Motor neuron (in vitro differentiated cells): ENCODE data around the gene RPL27. TPM values are rescaled to one million over a fixed set of nuclear protein-coding genes. Genes with fewer than 3 reads are reported as not detected.

Experiments used
- ATAC-seq, 8 experiments: fragments of 200-7000 bp; cut with Tn5 transposase; replicated peaks in 6 of 8; 2 replicates each; pipeline ENCODE4 v1.8.0; 2021; ENCODE audit warnings: mild to moderate bottlenecking in 8 of 8, moderate library complexity in 8 of 8
- H3K27ac ChIP-seq, 2 donors: fragments of 250-450 bp; sonication (Bioruptor Pico); 2 replicates each; pipeline ENCODE4 v1.9.0; 2021; ENCODE audit warnings: antibody characterized with exemption in 2 of 2, mild to moderate bottlenecking in 2 of 2, moderate library complexity in 1 of 2
- H3K4me1 ChIP-seq, 2 donors: fragments of 250-450 bp; sonication (Bioruptor Pico); replicated peaks in 1 of 2; 2 replicates each; pipeline ENCODE4 v1.6.1; 2021; ENCODE audit warnings: antibody characterized with exemption in 2 of 2, mild to moderate bottlenecking in 2 of 2, moderate library complexity in 1 of 2
- H3K4me3 ChIP-seq, 5 donors: fragments of 250-450 bp; sonication (Bioruptor Pico); 2 replicates each; pipeline ENCODE4 v1.9.0; 2021; ENCODE audit warnings: antibody characterized with exemption in 5 of 5, mild to moderate bottlenecking in 5 of 5, moderate library complexity in 4 of 5
- WGBS, 10 experiments: fragments of 450-650 bp; shearing (Covaris generic); methylation state at CpG; one replicate each; pipeline ENCODE4 v1.0.0; 2022; 5-methylcytosine and 5-hydroxymethylcytosine counted together
- in situ Hi-C, 9 experiments: fragments of 400-800 bp; cut with MboI; loops; one replicate each; pipeline ENCODE4 v1.15.0; 2021; ENCODE audit warnings: low sequenced_read_pairs in 9 of 9, low pct_unique_long_range_greater_than_20kb in 2 of 9; ENCODE audit not compliant: unreplicated experiment in 9 of 9
- total RNA-seq, 8 experiments: library from RNA; unstranded; fragments of 300-600 nt; gene quantifications; 2 replicates each; pipeline versions ENCODE4 v1.2.3 to v1.2.4, GENCODE V29; 2022

The RPL27 gene
- total RNA-seq, 8 experiments from 2014 or later, result 1,328 to 3,262 (median 2,235) TPM

DNA sequence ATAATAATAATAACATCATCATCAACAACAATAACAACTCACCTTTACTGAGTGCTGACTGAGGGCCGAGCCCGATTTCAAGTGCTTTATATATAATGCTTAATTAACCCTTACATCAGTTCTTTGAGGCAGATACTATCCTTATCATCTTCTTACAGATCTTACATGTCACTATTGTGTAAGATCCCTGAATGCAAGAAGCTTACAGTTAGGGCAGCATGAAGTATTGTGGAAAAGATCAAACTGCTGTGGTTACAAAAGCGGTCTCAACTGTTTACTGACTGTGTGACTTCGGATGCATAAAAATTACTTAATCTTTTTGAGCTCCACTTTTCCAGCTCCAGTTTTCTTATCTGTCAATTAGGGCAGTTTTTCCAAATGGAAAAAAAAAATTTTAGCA lies 20.7 kb downstream of the RPL27 start:
- in situ Hi-C loops, result loop anchor here in 1 of 9 experiments (25.0 kb wide), 1 partner anchor 318 kb away; no protein-coding TSS in a partner anchor
- no peak for ATAC-seq
- peak overlapping the region in 2 of 5 donors; percentile 58 to 68 for H3K4me3 ChIP-seq

DNA sequence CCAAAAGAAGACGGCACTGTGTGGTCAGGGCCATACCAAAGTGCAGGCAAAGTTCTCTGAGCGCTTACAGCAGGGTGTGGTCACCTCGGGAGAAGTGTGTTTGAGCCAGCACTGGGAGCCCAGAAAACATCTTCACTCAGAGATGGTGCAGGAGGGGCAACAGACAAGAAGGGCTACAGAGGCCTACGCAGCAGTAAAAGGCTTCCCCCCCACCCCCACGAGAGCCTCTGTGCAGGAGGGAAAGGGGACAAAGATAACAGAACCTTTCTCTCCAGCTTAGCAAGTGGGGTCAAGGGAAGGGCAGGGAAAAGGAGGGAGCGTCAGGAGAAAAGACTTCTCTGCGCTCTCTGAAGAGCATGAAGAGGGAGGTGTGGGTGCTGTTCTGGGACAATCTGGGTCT lies 21.2 kb downstream of the RPL27 start:
- in situ Hi-C loops, result loop anchor here in 1 of 9 experiments (25.0 kb wide), 1 partner anchor 318 kb away; no protein-coding TSS in a partner anchor
- Histone ChIP-seq H3K4me1 (peaks cover 30 to 48% of the 10 kb centered on the region in 2 donors), H3K4me3 (peak overlapping the region; percentile 57 to 99 (median 68)), H3K27ac (peak overlapping the region in 1 of 2 donors; percentile 87)
- WGBS, 10 experiments, result 0 to 60% (median 37%) methylated on average over 1 to 4 of the region's 7 CpGs; no CpG with 5 or more reads in 1 of the 10 experiments
- peak in 2 of 8 experiments; percentile 2 for ATAC-seq

More for the DNA sequence above, 20.7 kb downstream of the RPL27 start:
- 47 to 100% (median 65%) methylated on average over 1 to 4 of the region's 4 CpGs for WGBS, 10 experiments
- peaks cover 30 to 52% of the 10 kb centered on the region in 2 donors for H3K4me1 ChIP-seq
- peak overlapping the region in 1 of 2 donors; percentile 87 for H3K27ac ChIP-seq

DNA sequence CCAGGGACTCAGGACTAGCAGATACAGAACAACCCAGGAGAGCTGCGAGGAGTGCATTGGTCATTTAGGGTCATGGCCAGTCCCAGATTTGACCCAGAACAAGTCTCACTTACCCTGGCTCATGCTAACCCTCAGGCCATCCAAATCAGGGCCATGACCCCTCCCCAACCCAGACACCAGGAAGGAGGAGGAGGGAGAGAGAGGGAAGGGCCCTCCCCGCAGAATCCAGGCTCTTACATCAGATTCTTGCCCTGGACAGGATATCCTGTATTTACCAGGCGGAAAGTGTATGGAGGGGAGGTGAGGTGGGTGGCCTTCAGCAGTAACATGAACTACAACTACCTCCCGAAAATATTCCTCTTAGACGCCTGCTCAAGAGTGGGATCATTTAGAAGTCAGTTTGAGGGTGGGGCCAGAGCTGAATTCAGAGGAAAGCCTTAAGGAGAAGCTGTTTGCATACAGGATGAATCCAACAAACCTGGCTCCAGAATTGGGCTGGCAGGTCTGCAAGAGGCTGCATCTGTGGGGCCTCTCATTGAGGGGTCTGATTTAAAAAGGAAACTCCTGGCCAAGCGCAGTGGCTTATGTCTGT lies 21.9 kb downstream of the RPL27 start:
- Histone ChIP-seq H3K27ac (peak overlapping the region in 1 of 2 donors; percentile 87), H3K4me3 (peak overlapping the region; percentile 57 to 99 (median 68)), H3K4me1 (peaks cover 30 to 43% of the 10 kb centered on the region in 2 donors)
- ATAC-seq, result peak in 2 of 8 experiments; percentile 1
- in situ Hi-C loops, result loop anchor here in 1 of 9 experiments (25.0 kb wide), 1 partner anchor 317 kb away; no protein-coding TSS in a partner anchor
- WGBS, 10 experiments, result 7 to 81% (median 33%) methylated on average over 1 to 5 of the region's 6 CpGs; no CpG with 5 or more reads in 4 of the 10 experiments

DNA sequence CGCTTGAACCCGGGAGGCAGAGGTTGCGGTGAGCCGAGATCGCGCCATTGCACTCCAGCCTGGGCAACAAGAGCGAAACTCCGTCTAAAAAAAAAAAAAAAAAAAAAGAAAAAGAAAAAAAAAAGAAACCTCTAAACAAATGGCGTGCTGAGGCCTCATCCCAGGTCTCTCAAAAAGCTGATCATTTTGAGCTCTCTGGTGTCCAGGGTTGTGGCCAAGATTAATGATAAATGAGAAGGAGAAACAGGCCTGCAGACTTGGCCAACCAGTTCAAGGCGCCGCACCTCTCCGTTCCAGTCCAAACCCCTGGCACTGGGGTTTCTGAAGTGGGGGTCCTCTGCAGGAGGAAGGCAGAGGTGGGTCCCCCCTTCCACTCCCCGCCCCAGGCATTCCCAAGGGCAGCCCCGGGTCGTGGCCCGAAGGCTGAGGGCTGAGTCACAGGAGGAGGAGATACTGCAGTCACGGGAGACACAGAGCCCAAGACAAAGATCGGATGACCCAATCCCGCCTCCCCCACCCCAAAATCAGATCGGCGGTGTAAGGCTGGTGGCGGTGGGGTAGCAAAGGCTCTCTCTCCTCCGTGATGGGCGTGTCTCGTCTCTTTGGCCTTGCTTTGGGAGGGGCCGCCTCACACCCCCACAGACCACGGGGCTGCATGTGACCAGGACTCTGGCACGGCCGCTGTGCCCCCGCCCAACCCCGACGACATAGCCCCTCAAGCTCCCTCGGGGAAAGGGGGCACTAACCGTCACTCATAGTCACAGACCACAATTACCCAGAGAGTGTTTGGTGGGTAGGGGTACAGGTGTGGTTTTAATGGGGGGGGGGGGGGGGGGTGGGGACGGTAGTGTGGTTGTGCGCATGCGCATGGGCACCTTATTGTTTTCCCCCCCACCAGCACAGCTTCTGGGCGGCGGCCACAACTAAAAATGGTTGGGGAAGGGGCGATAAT lies 22.8 kb downstream of the RPL27 start:
- peak; percentile 7 to 46 (median 29) for ATAC-seq
- peak overlapping the region; percentile 87 for H3K27ac ChIP-seq
- WGBS, 10 experiments, result 13 to 75% (median 20%) methylated on average over 2 to 11 of the region's 40 CpGs; no CpG with 5 or more reads in 5 of the 10 experiments
- peak overlapping the region; percentile 57 to 99 (median 68) for H3K4me3 ChIP-seq
- in situ Hi-C loops, result loop anchor here in 1 of 9 experiments (25.0 kb wide), 1 partner anchor 316 kb away; no protein-coding TSS in a partner anchor
- peaks cover 34 to 37% of the 10 kb centered on the region in 2 donors for H3K4me1 ChIP-seq

DNA sequence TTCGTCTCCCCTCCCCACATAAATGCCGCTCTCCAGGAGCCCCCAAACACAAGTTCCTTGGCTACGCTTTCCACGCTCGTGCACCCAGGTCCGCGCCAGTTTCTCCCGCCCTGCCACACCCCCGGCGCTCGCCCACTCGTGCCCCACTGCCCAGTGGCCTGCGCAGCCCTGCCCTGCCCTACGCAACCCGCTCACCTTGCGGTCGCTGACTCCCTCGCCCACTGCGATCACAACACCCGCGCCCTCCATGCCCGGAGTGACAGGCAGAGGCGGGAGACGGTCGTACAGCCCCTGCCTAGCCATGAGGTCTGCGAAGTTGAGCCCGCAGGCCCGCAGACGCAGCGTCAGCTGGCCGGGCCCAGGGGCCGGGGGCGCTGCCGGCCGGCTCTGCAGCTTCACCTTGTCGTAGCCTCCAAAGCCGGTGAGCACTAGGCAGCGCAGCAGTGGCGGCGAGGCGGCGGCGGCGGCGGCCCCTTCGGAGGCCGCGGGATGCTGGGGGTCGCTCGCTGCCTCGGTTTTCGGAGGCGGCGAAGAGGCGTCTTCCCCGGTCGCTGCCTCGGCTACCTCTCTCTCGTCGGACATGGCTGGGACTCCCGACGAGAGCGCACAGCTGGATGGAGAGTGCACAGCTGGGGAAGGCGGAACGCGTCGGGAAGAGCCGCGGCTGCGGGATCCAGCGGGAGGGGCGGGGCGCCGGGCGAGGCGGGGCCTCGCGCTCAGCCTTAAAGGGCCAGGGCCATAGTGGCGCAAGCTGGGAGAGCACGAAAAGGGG lies 23.7 kb downstream of the RPL27 start, which contains the start of gene VAT1:
TSS of gene VAT1 (minus strand) at position 645 of the 772 bp plus-strand sequence. CDS start at position 582, 63 bp downstream.
- in situ Hi-C loops, result loop anchor here in 1 of 9 experiments (25.0 kb wide), 1 partner anchor 315 kb away; no protein-coding TSS in a partner anchor
- H3K4me3 ChIP-seq, result peak within 1 kb of the TSS; percentile 57 to 99 (median 68)
- peak within 1 kb of the TSS; percentile 87 for H3K27ac ChIP-seq
- peak; percentile 38 to 58 (median 42) for ATAC-seq
- H3K4me1 ChIP-seq, result peaks cover 42 to 43% of the 10 kb centered on the region in 2 donors
- WGBS, 10 experiments, result 0% methylated on average over 1 to 8 of the region's 80 CpGs; no CpG with 5 or more reads in 7 of the 10 experiments

DNA sequence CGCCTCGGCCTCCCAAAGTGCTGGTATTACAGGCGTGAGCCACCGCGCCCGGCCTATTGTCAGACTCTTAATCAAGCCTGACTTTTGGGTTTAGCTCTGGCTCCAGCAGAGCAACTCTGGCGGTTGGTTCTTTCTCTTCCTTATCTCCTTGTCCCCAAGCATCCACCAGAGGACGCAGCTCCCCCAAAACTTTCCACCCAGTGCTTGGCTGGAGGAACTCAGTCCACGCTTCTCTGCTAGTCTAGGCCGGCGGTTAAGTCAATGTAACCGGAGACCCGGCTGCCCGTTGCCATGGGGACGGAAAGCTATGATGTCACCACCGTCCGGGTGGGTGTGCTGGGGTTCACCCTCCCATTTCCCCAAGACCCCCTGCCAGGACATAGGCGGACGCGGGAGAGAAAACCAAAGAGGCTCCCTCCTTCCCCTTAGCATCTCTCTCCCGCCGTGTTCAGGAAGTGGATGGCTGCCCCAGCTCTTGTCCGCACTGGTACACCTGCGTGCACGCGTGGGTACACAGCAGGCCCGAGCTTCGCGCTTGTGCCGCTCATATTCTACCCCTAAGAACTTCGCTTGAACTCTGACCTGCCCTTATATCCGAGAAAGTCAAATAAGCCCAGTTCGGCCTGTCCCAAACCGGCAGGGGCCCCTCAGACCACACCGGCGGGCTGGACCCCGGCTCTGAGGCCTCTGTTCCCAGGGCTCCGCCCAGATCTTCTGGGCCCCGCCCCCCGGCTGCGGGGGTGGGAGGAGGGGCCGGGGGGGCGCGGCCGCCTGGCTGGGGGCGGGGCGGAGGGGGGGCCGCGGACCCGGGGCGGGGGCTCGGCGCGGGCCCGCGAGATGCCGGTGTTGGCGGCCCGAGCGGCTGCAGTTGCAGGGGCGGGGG lies 26.4 kb downstream of the RPL27 start, which contains the start of gene RND2:
TSS of gene RND2 (plus strand) at position 825 of the 883 bp plus-strand sequence. CDS start 117 bp downstream, outside the sequence.
- 0 to 2% (median 0%) methylated on average over 1 to 22 of the region's 61 CpGs; no CpG with 5 or more reads in 6 of the 10 experiments for WGBS, 10 experiments
- Histone ChIP-seq H3K4me3 (peak within 1 kb of the TSS; percentile 44 to 50 (median 46)), H3K4me1 (peaks cover 29 to 34% of the 10 kb centered on the region in 2 donors), H3K27ac (peak within 1 kb of the TSS; percentile 75 to 82)
- peak; percentile 52 to 74 (median 66) for ATAC-seq
- in situ Hi-C loops, result loop anchor here in 1 of 9 experiments (25.0 kb wide), 1 partner anchor 313 kb away; no protein-coding TSS in a partner anchor

DNA sequence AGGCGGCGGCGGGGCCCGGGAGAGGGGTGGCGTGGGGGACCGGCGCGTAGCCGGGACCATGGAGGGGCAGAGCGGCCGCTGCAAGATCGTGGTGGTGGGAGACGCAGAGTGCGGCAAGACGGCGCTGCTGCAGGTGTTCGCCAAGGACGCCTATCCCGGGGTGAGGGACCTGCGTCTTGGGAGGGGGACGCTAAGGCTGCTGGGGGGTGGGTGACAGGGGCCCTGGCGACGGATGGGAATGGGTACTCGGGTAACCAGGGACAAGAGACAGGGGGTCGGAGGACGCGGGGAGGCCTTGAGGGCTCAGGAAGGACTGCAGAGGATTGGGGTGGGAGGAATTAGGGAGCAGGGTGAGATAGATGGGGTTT lies 27.1 kb downstream of the RPL27 start:
- ATAC-seq, result peak in 1 of 8 experiments; percentile 30
- in situ Hi-C loops, result no loop called here
- H3K4me1 ChIP-seq, result peaks cover 22 to 28% of the 10 kb centered on the region in 2 donors
- H3K27ac ChIP-seq, result peak overlapping the region; percentile 75 to 82
- WGBS, 10 experiments, result 7% methylated on average over 3 of the region's 27 CpGs; no CpG with 5 or more reads in 9 of the 10 experiments
- H3K4me3 ChIP-seq, result peak overlapping the region; percentile 44 to 50 (median 46)

DNA sequence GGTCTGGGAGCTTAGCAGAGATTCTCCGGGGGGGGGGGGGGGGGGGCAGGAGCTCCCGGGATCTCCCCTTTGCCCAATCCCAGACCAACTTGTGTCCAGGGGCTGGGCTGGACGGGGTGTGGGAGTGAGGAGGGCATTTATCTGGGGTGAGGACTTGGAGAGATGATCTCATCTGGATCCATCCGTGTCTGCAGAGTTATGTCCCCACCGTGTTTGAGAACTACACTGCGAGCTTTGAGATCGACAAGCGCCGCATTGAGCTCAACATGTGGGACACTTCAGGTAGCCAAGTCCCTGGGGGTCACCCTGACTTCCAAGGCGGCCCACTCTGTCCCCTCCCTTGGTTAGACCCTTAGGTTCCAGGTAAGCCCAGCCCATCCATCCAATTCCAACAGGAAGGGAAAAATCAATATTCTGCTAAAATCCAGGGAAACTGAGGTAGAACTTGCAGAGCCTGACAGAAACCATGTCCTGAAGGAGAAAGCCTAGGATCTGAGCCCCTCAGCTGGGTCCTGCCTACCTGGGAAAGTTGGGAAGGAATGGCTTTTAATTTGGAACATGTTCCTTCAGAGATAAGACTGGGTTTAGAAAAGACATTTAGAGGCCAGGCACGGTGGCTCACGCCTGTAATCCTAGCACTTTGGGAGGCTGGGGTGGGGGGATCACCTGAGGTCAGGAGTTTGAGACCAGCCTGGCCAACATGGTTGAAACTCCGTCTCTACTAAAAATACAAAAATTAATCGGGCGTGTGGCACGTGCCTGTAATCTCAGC lies 27.7 kb downstream of the RPL27 start:
- ATAC-seq, result no peak
- H3K4me3 ChIP-seq, result peak overlapping the region; percentile 44 to 50 (median 46)
- in situ Hi-C loops, result no loop called here
- peaks cover 20 to 25% of the 10 kb centered on the region in 2 donors for H3K4me1 ChIP-seq
- H3K27ac ChIP-seq, result peak overlapping the region in 1 of 2 donors; percentile 82
- WGBS, 10 experiments, result 35 to 100% (median 61%) methylated on average over 1 to 5 of the region's 16 CpGs; no CpG with 5 or more reads in 5 of the 10 experiments

DNA sequence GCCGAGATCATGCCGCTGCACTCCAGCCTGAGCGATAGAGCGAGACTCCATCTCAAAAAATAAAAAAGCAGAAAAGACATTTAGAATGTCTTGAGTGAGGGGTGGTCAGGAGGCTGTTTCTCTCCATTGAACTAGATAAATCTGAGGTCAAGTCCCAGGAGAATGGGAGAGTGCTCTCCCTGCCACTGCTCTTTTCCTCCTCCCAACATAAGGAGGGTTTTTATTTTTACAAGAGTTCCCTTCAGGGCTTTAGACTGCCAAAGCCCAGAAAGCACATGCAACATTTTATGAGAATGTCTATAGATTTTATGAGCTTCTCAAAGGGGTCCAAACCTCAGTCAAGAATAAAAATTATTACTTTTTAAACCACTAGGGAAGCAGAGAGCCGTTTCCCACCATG lies 28.4 kb downstream of the RPL27 start:
- 40 to 100% (median 80%) methylated on average over 1 to 4 of the region's 5 CpGs; no CpG with 5 or more reads in 2 of the 10 experiments for WGBS, 10 experiments
- H3K4me3 ChIP-seq, result no peak overlapping the region
- no peak for ATAC-seq
- H3K4me1 ChIP-seq, result peaks cover 20 to 25% of the 10 kb centered on the region in 2 donors
- in situ Hi-C loops, result no loop called here
- no peak overlapping the region for H3K27ac ChIP-seq

DNA sequence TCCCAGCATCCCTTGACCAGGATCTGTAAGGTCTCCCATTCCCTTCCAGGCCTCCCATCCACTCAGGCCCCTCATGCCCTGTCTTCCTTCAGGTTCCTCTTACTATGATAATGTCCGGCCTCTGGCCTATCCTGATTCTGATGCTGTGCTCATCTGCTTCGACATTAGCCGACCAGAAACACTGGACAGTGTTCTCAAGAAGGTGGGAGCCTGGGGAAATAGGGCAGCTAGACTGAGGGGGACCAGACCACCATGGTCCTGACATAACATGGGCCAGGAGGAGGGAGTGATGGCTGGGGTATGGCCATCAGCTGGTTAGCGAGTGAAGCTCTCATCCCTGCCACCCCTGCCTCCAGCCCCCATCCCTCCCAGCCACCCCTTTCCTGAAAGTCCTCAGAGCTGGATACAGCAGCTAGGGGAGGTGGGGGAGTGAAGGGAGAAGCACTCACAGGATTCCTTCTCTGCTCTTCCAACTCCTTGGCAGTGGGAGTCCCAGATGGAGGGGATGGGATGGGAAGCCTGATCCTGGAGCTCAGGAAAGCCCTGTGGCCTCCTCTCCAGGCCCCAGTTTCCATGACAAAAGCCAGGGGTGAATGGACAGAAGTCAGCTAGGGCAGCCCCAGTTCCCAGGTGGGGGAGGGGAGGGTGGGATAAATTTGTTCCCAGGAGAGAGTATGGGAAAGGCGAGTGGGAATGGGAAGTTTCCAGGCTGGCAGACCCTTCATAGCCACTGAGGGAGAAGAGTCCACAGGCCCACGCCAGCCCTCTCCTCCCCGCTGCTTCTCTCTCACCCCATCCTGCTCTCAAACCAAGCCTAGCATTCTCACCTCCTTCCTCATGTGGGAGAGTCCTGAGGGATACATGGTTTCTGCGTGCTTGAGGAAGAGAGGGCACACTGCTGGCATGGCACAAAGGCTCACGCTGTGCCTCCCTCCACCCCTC lies 29.1 kb downstream of the RPL27 start:
- in situ Hi-C loops, result no loop called here
- WGBS, 10 experiments, result 58 to 88% (median 71%) methylated on average over 1 to 4 of the region's 9 CpGs; no CpG with 5 or more reads in 6 of the 10 experiments
- Histone ChIP-seq H3K4me3 (no peak overlapping the region), H3K4me1 (peaks cover 20 to 25% of the 10 kb centered on the region in 2 donors), H3K27ac (no peak overlapping the region)
- no peak for ATAC-seq
